UCSD-AML1 (cell line): ENCODE data around the gene PSEN1.

Experiments used
- DNase-seq: peaks from one replicate; lab custom pipeline; 2025; ENCODE audit not compliant: unreplicated experiment; lab: John Stamatoyannopoulos, UW

PSEN1 gene

DNA sequence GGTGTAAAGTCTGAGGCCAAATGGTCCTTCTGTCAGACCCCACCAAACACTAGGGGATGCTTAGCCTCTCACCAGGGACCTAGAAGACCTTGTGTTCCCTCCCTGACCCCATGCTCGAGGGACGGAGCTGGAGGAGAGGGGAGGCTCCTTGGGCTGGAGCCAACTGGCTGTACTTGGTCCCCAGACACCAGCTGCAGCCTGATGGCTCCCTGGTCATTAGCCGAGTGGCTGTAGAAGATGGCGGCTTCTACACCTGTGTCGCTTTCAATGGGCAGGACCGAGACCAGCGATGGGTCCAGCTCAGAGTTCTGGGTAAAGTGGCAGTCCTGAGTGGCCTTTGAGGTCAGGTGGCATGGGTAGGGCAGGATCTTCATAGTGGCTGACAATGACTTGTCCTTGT lies 130.0 kb downstream of the PSEN1 start:
- DNase-seq, result no peak

DNA sequence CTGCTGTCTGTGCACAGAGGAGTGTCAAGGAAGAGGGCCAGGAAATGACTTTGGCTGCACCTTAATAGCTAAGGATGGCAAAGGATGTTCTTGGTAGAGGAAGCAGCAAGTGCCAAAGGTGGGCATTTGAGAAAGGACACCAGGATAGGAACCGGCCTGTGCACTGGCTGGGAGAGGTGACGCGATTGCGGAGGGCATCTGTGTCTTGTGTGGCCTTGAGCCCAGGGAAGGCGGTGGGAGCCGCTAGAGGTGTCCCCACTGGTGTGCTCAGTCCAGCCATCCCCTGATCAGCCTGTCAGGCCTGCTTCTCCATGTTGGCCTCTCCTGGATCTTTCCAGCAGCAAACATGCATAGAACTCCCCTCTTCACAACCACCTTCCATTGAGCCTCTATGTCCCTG lies 131.2 kb downstream of the PSEN1 start:
- no peak for DNase-seq

DNA sequence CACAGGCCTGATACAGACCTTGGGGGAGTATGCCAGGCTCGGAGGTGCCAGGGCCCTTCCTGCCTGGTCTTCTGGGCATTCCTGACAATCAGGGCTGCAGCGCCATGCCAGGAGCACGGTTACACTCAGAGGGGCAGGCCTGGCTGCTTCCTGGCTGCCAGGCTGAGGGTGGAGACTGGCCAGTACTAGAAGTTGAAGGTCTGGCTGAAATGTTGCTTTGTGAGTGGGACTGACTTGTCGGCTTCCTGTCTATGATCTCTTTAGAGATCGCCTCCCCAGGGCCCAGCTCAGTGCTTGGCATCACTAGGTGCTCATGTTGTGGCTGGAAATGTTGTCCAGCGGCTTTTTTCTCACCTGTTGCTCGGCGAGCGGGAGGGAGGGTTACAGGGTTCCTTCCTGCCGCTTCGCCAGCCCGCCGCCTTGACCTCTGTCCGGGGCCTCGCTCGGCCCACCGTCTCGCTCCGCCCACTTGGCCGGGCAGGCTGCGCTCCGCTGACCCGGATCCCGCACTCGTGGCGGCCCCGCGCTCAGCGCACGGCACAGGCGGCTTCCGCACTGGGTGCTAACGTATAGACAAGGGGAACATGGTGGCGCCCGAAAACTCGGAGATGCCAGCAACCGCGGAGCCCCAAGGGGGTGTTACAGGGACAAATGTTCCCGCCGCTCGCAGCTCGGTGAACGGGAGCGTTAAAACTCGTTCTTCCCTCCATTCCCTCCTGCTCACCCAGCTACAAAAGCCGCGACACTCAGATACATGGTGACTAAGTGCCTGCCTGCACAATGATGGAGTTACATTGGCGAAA lies 133.6 kb downstream of the PSEN1 start:
- DNase-seq, result no peak

DNA sequence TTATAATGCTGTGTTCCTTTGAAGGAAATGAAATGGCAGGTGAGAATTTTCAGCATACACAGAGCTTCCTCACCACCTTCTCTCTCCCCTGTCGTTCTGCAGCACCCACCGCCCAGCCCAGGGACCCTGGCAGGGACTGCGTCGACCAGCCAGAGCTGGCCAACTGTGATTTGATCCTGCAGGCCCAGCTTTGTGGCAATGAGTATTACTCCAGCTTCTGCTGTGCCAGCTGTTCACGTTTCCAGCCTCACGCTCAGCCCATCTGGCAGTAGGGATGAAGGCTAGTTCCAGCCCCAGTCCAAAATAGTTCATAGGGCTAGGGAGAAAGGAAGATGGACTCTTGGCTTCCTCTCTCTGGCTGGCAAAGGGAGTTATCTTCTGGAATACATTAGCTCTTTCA lies 136.1 kb downstream of the PSEN1 start:
- DNase-seq, result no peak
